GM18909 (cell line): Measurements from ENCODE around the gene PCSK1.
"Not testable (repeated sequence)": the region's sequence is repeated elsewhere in the genome, so short reads cannot be mapped to it uniquely, and the experiment has no call there.

ENCODE experiments used
- ATAC-seq: cut with Tn5 transposase; IDR thresholded peaks from one replicate; pipeline ENCODE4 v1.9.1; 2021; ENCODE audit warnings: mild to moderate bottlenecking; ENCODE audit not compliant: unreplicated experiment, poor library complexity

The PCSK1 gene

DNA sequence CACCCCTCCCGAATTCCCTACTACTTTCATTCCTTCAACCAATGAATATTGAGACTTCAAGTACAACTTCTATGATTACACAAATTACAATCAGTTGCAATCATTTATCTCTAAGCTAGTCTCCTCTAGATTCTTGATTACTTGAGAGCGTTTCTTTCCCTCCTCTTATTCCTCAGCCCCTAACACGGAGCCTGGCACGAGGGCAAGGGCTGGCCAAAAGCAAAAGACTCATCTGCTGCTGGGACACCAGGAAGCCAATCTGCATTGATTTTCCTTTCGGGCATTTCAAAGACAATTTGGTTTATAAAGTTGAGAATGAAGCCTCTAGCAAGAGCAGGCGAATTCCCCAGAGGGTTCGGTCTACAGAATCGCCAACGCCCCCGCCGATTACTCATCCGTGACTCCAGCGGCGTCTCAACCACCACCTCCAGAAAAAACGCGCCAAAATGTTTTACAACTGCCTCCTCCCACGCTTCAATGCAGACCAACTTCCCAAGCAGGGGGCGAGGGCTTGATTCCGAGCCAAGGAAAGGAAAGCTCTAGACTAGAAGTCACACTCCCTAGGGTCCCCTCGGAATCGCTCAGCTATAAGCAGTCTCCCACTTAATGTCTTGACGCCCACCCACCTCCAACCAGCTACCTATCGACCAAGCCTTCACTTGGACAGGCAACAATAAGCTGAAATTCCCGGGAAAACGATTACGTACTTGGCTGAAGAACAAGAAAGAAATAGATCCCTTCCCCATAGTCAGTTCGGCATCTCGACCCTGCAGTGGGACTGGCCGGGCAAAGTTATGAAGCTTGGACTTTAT is 1.5 kb downstream of the PCSK1 start:
- ATAC-seq: no peak

GRCh38 chr5:96427824-96428223 is 5.2 kb downstream of the PCSK1 start:
- no peak for ATAC-seq

GRCh38 chr5:96426831-96427230 is 6.2 kb downstream of the PCSK1 start:
- no peak for ATAC-seq

- no peak for ATAC-seq
These were observed 7.6 kb downstream of the PCSK1 start for GRCh38 chr5:96425443-96425842.

GRCh38 chr5:96415897-96416296 is 17.2 kb downstream of the PCSK1 start:
- ATAC-seq: no peak

GRCh38 chr5:96412868-96413449 is 20.1 kb downstream of the PCSK1 start:
- ATAC-seq: no peak

- no peak for ATAC-seq
These were observed 23.0 kb downstream of the PCSK1 start for GRCh38 chr5:96410013-96410412.

- ATAC-seq: no peak
These were observed 24.1 kb downstream of the PCSK1 start for GRCh38 chr5:96408841-96409538.

DNA sequence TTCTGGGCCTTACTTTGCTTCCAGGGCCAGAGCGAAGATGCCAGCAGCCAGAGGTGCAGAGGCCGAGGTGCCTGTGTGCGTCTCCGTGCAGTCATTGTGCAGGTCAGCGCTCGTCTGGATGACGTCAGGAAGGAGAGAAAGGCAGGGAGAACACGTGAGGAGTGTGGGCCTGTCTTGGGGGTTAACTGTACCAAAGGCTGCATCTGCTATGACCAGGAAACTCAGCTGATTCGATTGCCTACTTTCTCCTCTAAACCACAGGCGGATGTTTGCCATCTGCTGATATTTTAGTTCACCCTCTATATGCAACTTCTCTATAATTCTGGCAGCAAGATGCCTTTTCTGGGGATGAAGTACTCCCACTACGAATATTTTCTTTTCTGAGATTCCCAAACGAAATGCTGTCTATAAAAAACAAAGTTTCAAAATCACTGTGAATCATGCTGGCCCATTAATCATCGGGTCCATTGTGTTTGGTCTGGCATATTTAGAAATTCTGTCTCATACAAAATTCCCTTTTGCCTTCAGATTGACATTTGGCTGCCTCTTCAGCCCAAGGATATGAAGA is 24.8 kb downstream of the PCSK1 start:
- no peak for ATAC-seq

GRCh38 chr5:96407436-96407835 is 25.6 kb downstream of the PCSK1 start:
- ATAC-seq: no peak

GRCh38 chr5:96404191-96404867 is 28.7 kb downstream of the PCSK1 start:
- no peak for ATAC-seq

- ATAC-seq: no peak
These were observed 30.5 kb downstream of the PCSK1 start for GRCh38 chr5:96402500-96402899.

DNA sequence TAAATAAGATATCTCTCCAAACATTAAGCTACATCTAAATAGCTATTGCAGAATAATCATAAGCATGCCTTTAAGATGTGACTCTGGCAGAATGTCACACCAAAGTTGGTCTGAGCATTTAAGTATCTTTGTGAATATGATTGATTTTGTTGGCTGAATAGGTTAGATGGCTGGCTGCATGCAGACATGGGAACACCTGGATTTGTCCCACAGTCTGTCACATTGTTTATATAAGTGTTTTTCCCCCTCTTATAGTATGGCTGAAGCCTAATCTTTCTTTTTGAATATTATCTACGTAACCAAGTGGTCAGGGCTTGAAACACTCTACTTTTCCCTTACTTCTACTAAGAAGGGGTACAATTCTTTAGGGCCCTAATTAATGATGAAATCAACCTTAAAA is 36.2 kb downstream of the PCSK1 start:
- ATAC-seq: no peak

DNA sequence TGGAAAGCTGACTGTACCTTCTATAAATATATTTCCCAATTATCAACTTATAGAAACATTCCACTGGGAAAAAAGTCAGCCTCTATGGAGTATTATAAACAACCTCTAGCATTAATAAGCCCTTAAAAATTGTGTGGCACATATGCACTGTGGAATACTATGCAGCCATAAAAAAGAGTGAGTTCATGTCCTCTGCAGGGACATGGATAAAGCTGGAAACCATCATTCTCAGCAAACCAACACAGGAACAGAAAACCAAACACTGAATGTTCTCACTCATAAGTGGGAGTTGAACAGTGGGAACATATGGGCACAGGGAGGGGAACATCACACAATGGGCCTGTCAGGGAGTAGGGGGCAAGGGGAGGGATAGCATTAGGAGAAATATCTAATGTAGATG is 37.8 kb downstream of the PCSK1 start:
- not testable (repeated sequence) for ATAC-seq

DNA sequence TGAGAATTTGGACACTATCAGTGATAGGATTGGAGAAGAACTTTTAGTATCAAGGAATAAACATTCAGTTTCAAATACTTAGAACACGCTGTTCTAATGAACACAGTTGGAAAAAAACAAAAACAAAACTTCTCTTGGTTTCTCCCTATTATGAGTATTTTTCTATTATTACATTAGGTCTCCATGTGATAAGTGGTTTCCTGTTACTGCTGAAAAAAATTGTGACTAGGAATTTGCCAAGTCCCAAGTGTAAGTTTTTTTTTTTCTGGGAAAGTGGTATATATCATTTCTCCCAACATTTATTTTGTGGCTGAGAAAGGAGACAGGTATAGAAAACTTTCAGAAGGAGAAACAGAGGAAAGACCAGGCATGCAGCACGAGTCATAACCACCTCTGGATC is 41.1 kb downstream of the PCSK1 start:
- ATAC-seq: no peak

GRCh38 chr5:96388176-96388575 is 44.9 kb downstream of the PCSK1 start:
- no peak for ATAC-seq

DNA sequence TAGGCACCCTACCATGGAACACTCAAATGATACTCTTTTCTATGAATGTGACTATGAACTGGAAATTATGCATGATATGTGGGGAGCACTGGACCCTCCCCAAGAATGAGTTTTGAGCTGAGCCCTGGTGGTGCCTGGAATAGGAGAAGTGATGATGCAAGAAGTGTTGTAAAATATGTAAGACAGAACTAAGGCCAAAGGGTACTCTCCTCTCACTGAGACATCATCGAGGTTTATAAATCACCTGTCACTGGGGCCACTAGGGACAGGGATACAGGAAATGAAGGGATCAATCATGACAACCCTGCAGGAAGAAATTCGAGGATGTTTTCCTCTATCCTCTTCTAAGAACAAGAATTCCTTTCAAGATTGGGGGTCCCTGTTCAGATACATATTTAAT is 45.4 kb downstream of the PCSK1 start:
- no peak for ATAC-seq

DNA sequence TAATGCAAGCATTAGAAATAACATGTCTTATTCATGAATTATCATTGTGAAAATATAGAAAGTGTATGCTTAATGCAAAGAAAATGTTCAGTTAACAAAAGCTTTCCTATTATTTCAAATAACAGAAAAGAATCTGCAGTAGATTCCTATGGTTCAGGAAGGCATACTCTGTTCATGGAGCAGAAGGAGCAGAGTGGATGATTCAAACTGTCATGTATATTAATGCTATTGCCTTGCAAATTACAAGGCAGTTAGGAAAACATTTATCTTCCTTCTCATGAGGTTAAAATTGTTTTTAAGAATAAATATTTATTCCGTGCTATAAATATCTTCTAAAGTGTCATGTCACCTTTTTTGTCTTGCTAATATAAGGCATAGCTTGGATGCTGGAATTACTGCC is 47.5 kb downstream of the PCSK1 start:
- ATAC-seq: no peak

GRCh38 chr5:96384353-96384752 is 48.7 kb downstream of the PCSK1 start:
- no peak for ATAC-seq

DNA sequence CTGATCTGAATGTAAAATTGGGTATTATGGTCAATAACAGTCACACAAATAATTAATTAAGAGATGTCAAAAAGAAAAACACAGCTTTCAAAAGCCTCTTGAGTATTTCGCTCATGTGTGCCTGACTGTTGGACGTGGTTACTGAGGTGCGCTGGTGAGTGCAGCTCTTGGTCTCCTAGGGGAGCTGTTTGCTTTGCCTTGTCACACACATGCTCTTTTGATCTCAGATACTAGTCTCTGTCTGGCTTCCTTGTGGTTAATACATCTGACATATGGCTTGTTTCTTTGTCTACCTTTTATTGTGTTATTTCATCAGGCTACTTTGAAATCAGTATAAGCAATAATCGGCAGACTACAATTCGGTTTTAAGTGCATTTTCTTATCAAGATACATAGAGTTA is 51.5 kb downstream of the PCSK1 start:
- no peak for ATAC-seq

- ATAC-seq: no peak
These were observed 53.2 kb downstream of the PCSK1 start for GRCh38 chr5:96379896-96380295.
